ENCODE measurements around the gene CLN5.
"Not testable (repeated sequence)": the region's sequence is repeated elsewhere in the genome, so short reads cannot be mapped to it uniquely, and the experiment has no call there.

The CLN5 gene

DNA sequence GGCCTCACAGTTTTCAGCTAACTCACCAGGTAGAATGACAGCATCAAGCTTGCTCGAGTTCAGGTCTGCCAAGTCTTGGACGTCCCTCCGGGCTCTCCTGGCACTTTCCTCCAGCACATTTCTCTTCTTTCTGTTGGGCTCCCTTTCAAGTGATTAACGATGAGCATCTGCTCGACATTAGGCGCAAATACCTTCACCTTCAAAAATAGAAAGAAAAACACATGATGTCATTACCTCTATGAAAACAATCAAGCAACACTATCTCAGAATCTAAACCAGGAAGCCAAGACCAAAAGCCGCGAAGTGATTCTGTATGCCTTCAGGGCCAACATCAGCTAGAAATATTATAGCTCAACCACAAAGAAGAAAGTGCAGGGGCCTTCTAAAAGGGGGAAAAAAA is 15.4 kb upstream of the CLN5 start:
- DNase-seq: no peak

DNA sequence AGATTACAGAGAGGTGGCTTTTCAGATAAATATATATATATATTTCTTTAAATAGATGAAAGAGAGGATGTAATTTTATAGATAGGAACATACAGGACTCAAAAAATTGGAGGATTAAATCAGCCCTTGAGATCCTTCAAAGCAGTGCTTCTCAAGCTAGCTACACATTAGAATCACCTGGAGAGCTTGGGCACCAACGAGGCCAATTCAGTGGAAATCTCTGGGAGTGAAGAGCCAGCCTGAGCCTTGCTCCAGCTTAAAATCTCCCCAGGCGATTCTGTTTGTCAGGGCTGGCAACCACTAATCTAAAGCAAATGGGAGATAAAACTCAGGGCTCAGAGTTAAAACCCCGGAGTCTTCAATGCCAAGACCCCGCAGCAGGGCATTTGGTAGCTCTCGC is 15.0 kb upstream of the CLN5 start:
- DNase-seq: no peak

GRCh38 chr13:76980075-76980718 is 11.7 kb upstream of the CLN5 start:
- DNase-seq: peak; percentile 76

DNA sequence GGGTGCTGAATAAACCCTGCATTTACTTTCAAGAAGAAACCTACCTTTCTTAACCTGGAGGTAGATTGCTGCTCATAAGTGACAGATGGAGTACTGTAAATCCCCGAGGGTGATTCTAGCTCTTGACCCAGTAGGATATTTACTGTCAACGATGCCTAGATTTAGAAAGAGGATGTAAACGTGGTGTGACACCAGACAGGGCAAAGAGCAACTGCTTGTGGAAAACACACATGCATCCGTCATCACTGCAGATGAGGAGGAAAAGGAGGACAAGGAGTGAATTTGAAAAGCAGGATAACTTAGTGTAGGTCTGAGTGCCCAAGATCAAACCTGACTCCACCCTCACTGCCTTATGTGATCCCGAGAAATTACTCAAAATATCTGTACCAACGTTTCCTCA is 9.8 kb upstream of the CLN5 start:
- no peak for DNase-seq

DNA sequence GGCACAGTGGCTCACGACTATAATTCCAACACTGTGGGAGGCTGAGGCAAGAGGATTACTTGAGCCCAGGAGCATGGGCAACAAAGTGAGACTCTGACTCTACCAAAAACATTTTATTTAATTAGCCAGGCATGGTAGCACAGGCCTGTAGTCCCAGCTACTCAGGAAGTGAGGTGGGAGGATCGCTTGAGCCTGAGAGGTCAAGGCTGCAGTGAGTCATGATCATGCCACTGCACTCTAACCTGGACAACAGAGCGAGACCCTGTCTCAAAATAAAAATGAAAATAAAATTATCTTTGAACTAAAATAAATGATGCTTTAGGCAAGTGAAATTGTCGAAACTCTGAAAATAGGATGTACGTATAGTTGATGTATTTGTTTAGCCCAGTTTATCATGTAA is 8.2 kb upstream of the CLN5 start:
- DNase-seq: no peak

GRCh38 chr13:76991432-76991795 is 467 bp upstream of the CLN5 start:
- DNase-seq: peak; percentile 84

GRCh38 chr13:76992548-76993001 is 694 bp downstream of the CLN5 start:
- DNase-seq: no peak

DNA sequence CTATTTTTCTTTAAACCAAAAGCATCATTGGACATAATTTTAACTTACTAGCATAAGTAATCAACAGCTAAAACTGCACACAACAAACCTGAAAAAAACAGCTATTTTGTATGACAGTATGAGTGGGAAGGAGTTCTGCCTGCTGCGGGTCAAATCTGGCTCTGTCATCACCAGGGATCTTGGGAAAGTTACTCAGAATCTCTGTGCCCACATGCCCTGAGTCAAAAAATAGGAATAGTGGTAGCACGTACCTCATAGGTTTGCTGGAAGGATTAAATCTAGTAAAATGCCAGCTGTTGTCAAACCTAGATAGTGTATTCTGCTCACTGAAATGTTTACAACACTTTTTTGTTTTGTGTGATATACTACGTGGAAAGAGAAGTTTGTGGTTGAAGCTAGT is 1.1 kb downstream of the CLN5 start:
- no peak for DNase-seq

GRCh38 chr13:76993473-76993872 is 1.6 kb downstream of the CLN5 start:
- DNase-seq: no peak

DNA sequence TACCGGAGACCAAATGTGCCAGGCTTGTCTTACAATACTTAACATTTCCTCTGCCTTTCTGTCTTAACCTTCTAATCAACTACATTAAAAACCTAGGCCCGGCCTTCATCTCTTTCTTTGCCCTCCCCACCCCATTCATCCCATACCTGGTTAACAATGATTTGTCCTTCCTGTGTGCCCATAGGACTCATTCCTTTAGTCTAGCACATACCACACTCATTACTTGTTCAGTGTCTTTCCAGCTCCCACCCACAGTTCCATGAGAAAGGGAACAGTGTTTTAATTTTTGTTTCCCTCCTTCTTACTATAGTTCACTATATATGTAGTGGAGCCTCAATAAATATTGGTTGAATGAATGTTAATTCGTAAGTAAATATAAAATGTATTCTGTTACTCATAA is 2.4 kb downstream of the CLN5 start:
- no peak for DNase-seq

GRCh38 chr13:77000475-77000874 is 8.6 kb downstream of the CLN5 start:
- DNase-seq: no peak

DNA sequence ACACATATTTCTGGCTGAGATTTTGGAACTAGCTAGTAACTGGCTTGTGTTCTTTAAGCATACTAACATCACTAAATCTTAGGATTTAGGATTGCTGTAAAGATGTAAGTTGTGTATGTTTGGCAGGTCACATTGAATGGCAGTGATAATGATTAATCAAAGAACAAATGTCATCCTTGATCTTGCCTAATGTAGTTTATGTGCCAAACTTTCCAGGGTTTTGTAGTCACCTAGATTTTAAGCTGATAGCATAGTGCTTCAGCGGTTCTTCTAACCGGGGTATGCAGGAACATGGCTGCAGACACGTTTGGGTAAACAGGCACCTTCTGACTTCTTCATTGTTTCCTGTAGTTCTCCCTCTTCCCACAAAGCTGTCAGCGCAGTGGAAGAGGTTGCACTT is 9.7 kb downstream of the CLN5 start:
- DNase-seq: no peak

DNA sequence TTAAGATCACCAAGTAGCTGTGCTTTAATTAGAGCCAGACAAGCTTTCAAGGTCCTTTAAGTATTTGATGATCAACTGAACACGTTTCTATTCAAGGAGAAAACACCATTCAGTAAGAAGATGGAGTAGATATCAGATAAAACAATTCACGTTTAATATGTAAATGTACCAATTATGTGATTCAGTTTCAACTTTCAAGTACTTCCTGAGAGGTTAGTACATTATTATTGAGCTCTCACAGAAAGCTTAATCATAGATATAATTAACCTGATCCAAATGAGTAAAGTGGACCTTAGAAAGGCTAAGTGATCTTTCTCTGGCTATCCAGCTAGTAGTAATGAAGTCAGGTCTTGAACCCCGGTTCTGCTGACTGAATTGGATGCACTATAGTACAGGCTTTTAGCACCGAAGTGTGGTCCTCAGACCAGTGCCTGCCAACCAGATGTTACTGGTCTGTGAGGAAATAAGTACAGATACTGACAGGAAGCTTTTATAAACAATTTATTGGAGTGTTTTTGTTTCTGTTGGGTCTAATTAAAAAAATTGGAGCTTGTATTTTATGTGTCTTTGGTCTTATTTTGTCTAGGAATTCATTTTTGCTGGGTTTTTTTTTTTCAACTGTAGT is 10.2 kb downstream of the CLN5 start:
- DNase-seq: no peak

DNA sequence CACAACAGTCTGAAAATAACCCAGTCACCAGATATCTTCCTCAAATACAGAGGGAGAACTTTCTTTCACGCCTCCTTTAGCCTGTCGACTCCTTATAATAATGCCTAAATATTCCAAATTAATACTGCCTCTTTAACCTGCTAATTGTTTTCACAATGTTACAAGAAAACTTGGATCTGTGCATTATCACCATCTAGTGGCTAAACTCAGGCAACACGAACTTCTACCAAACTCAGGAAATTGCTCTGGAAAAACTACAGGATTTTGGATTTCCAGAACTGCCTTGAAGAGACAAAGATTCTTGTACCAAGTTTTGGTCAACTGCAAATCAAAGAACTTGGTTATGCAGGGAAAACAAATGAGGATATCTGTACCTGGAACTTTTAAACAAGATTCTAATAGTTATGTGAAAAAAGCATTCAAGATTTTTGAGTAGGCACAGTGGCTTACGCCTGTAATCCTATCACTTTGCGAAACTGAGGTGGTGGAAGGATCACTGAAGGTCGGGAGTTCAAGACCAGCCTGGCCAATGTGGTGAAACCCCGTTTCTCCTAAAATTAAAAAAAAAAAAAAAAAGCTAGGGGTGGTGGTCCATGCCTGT is 10.8 kb downstream of the CLN5 start:
- no peak for DNase-seq

DNA sequence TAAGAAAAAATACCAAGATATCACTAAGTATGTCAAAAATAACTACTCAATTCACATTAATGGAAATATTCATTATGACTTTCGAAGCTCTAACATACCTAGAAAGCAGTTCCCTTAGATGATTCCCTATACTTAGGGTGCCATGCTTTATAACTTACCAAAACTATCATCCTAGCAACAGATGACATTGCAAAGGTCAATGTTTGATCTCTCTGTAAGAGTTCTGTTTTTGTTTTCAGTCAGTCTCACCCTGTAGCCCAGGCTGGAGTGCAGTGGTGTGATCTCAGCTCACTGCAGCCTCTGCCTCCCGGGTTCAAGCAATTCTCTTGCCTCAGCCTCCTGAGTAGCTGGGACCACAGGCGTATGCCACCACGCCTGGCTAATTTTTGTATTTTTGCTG is 16.5 kb downstream of the CLN5 start:
- not testable (repeated sequence) for DNase-seq

GRCh38 chr13:77009011-77009410 is 17.1 kb downstream of the CLN5 start:
- no peak for DNase-seq

DNA sequence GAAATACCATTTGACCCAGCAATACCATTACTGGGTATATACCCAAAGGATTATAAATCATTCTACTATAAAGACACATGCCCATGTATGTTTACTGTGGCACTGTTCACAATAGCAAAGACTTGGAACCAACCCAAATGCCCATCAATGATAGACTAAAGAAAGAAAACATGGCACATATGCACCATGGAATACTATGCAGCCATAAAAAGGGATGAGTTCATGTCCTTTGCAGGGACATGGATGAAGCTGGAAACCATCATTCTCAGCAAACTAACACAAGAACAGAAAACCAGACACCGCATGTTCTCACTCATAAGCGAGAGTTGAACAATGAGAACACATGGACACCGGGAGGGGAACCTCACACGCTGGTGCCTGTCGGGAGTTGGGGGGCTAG is 17.8 kb downstream of the CLN5 start:
- not testable (repeated sequence) for DNase-seq

DNA sequence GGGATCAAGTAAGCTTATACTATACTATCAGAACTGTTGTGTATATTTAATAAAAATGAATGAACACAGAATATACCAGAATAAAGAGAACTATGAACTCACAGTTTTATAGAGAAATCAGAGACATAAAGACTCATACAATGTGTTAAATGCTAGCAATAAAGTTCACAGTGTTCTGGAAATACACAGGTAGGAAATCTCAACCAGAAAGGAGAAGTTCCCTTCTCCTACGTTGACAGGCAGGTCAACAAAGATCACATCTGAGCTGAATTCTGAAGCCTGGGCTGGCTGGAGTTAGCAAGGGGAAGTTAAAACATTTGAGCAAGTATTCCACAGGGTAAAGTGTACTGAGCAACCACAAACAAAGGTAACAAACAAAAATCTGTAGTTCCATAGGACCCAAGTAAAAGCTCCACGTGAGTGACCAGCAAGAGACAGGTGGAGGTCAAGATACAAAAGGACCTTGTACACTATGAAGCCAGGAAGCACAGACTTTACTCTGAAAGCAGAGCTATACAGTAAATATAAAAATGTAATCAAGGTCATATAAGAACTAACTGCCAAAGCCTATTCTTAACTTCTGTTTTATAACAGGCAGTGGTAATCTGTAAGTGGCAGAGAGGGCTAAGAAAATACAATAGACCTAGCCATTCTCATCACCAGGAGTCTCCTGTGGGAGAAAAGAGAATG is 22.1 kb downstream of the CLN5 start:
- no peak for DNase-seq

- DNase-seq: no peak
Measured at GRCh38 chr13:77014906-77015685, 23.2 kb downstream of the CLN5 start.

- DNase-seq: no peak
Measured at GRCh38 chr13:77016251-77016812, 24.5 kb downstream of the CLN5 start.

DNA sequence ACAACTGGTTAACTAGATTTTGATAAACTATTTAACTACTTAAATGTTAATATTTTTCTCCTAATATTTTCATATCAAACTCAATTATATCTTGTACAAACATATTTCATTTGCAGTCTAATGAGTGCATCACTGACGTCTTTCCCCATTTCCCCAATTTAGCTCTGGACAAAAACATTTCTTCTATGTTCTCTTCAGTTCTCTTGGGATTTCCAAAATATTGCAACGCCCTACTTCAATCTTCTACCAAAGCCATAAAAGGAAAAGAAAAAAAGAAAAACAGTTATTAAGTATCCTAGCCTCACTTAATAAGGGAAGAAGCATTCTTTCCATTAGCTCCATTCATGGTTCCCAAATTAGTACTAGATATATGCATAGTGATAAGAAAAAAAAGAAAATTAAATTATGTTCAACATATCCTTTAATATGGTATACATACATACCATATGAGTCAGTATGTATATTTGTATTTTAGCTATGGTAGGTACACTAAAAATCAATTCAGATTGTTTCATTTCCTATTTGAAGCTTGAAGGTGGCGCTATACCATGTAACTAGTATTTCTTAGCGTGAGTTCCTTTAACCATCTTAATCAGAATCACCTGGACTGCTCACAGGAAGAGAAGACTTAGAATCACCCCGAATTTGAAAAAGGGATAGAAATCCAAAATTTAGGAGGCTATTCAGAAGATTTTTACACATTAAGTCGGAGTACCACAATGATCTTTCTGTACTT is 25.2 kb downstream of the CLN5 start:
- DNase-seq: no peak

- DNase-seq: no peak
Measured at GRCh38 chr13:77019756-77020155, 27.9 kb downstream of the CLN5 start.
